ENCODE results near the gene UGT1A5. TPM values are rescaled to one million over a fixed set of nuclear protein-coding genes. Genes with fewer than 3 reads are reported as not detected.

UGT1A5 gene
- polyA plus RNA-seq, 1 donor from 2014 or later, result not detected

GRCh38 chr2:233807966-233808935 lies 95.5 kb downstream of the UGT1A5 start:
- no peaks in the 10 kb centered on the region for H3K9me2 ChIP-seq (ENCODE audit: insufficient read depth, low read length)
- no peak overlapping the region for H3K27ac ChIP-seq (ENCODE audit: low read length)
- no peaks in the 10 kb centered on the region for H3K27me3 ChIP-seq (ENCODE audit: insufficient read depth, low read depth, low read length)
- no peak overlapping the region for H3K4me2 ChIP-seq (ENCODE audit: low read length)
- H2AFZ ChIP-seq (ENCODE audit: low read depth, low read length), result no peak overlapping the region
- H3K4me3 ChIP-seq (ENCODE audit: low read length), result no peak overlapping the region
- H3K79me2 ChIP-seq (replicated peaks; ENCODE audit: insufficient read depth, low read length), result no peaks in the 10 kb centered on the region
- H4K20me1 ChIP-seq (ENCODE audit: insufficient read depth), result no peaks in the 10 kb centered on the region
- no peaks in the 10 kb centered on the region for H3K36me3 ChIP-seq (ENCODE audit: insufficient read depth, low read length)
- no peak overlapping the region for H3K9ac ChIP-seq (ENCODE audit: low read length)
- no peak for TF ChIP-seq CTCF (IDR thresholded peaks at IDR 0.05; ENCODE audit: poor library complexity, severe bottlenecking)
- TF ChIP-seq EZH2 (IDR thresholded peaks at IDR 0.05; ENCODE audit: borderline replicate concordance, insufficient read depth, low read length, poor library complexity, severe bottlenecking), result no peak
- TF ChIP-seq EP300 (conservative IDR thresholded peaks at IDR 0.05; ENCODE audit: poor library complexity, severe bottlenecking), result no peak
- TF ChIP-seq POLR2AphosphoS5 (IDR thresholded peaks at IDR 0.05), result no peak
- TF ChIP-seq TAF1 (IDR thresholded peaks at IDR 0.05; ENCODE audit: low read depth), result no peak
- no peak for TF ChIP-seq SMC3 (conservative IDR thresholded peaks at IDR 0.05; ENCODE audit: poor library complexity)
- TF ChIP-seq MXI1 (conservative IDR thresholded peaks at IDR 0.05; ENCODE audit: poor library complexity, severe bottlenecking), result no peak
- TF ChIP-seq RAD21 (conservative IDR thresholded peaks at IDR 0.05), result no peak
- TF ChIP-seq, protein P1, sequence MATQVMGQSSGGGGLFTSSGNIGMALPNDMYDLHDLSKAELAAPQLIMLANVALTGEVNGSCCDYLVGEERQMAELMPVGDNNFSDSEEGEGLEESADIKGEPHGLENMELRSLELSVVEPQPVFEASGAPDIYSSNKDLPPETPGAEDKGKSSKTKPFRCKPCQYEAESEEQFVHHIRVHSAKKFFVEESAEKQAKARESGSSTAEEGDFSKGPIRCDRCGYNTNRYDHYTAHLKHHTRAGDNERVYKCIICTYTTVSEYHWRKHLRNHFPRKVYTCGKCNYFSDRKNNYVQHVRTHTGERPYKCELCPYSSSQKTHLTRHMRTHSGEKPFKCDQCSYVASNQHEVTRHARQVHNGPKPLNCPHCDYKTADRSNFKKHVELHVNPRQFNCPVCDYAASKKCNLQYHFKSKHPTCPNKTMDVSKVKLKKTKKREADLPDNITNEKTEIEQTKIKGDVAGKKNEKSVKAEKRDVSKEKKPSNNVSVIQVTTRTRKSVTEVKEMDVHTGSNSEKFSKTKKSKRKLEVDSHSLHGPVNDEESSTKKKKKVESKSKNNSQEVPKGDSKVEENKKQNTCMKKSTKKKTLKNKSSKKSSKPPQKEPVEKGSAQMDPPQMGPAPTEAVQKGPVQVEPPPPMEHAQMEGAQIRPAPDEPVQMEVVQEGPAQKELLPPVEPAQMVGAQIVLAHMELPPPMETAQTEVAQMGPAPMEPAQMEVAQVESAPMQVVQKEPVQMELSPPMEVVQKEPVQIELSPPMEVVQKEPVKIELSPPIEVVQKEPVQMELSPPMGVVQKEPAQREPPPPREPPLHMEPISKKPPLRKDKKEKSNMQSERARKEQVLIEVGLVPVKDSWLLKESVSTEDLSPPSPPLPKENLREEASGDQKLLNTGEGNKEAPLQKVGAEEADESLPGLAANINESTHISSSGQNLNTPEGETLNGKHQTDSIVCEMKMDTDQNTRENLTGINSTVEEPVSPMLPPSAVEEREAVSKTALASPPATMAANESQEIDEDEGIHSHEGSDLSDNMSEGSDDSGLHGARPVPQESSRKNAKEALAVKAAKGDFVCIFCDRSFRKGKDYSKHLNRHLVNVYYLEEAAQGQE (IDR thresholded peaks at IDR 0.05; ENCODE audit: borderline replicate concordance), result no peak
- no peaks in the 10 kb centered on the region for H3F3A ChIP-seq (ENCODE audit: insufficient read depth, low read length, poor library complexity, severe bottlenecking)
- no peaks in the 10 kb centered on the region for H3K9me3 ChIP-seq (ENCODE audit: low read length)

GRCh38 chr2:233810385-233810784 lies 97.7 kb downstream of the UGT1A5 start:
- Histone ChIP-seq H3K9ac (ENCODE audit: low read length) (no peak overlapping the region), H3K4me2 (ENCODE audit: low read length) (no peak overlapping the region), H3K27ac (ENCODE audit: low read length) (no peak overlapping the region), H3K4me3 (ENCODE audit: low read length) (no peak overlapping the region), H3K36me3 (ENCODE audit: insufficient read depth, low read length) (no peaks in the 10 kb centered on the region), H4K20me1 (ENCODE audit: insufficient read depth) (no peaks in the 10 kb centered on the region), H3K79me2 (replicated peaks; ENCODE audit: insufficient read depth, low read length) (no peaks in the 10 kb centered on the region), H3K27me3 (ENCODE audit: insufficient read depth, low read depth, low read length) (no peaks in the 10 kb centered on the region), H3F3A (ENCODE audit: insufficient read depth, low read length, poor library complexity, severe bottlenecking) (no peaks in the 10 kb centered on the region), H3K9me3 (ENCODE audit: low read length) (no peaks in the 10 kb centered on the region), H3K9me2 (ENCODE audit: insufficient read depth, low read length) (no peaks in the 10 kb centered on the region), H2AFZ (ENCODE audit: low read depth, low read length) (no peak overlapping the region)
- TF ChIP-seq CTCF (IDR thresholded peaks at IDR 0.05; ENCODE audit: poor library complexity, severe bottlenecking), result no peak
- no peak for TF ChIP-seq MXI1 (conservative IDR thresholded peaks at IDR 0.05; ENCODE audit: poor library complexity, severe bottlenecking)
- TF ChIP-seq SMC3 (conservative IDR thresholded peaks at IDR 0.05; ENCODE audit: poor library complexity), result no peak

All from neural cell (in vitro differentiated cells).